SK-N-MC (cell line): ENCODE data around the gene C1orf105.

ENCODE experiments used
- EZH2 ChIP-seq: fragments of 200-600 bp; sonication (generic); IDR thresholded peaks from one replicate; pipeline ENCODE4 v1.6.1; 2017; ENCODE audit warnings: antibody characterized with exemption
- FOXP2 ChIP-seq: optimal IDR thresholded peaks from 2 replicates; pipeline ENCODE3; 2011; ENCODE audit warnings: mild to moderate bottlenecking, moderate library complexity; ENCODE audit not compliant: insufficient read depth; ENCODE audit errors: extremely low read length, control extremely low read depth
- POLR2AphosphoS5 ChIP-seq: IDR thresholded peaks from 2 replicates; pipeline ENCODE4 v1.6.1; 2012; ENCODE audit warnings: mild to moderate bottlenecking, low read depth, low read length, borderline replicate concordance

DNA sequence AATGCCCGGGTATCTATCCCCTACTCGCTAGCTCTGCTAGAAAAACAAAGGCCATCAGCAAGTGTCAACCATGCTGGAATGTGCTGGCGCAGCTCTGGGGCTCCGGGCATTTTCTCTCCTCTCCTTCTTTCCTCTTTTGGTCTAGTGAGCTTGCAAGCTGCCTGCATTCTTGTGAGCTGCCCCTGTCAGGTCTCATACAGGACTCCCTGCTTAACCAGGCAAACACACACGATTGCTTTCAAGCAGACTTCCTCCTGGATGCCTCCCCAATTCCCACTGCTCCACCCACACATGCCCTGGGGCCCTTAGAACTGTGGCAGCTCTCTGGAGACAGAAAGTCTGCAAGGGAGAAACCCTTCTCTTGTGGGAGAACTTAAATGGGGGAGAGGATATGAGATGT, 76.7 kb downstream of the C1orf105 start:
- TF ChIP-seq POLR2AphosphoS5 (peak; percentile 66), FOXP2 (peak; percentile 65), EZH2 (no peak)
